ENCODE results near the gene TM4SF1. TPM values are rescaled to one million over a fixed set of nuclear protein-coding genes. Genes with fewer than 3 reads are reported as not detected.

TM4SF1 gene
- total RNA-seq, 1 experiment from 2014 or later = 0.66 TPM

GRCh38 chr3:149366031-149366430 lies 11.4 kb downstream of the TM4SF1 start:
- H3K4me1 ChIP-seq (ENCODE audit: control insufficient read depth in 1 of 2, insufficient read depth in 2 of 2, low read length in 2 of 2) = peaks cover 15 to 51% of the 10 kb centered on the region in 2 experiments

GRCh38 chr3:149364624-149365023 lies 12.8 kb downstream of the TM4SF1 start:
- H2AFZ ChIP-seq (ENCODE audit: low read depth, low read length, poor library complexity, severe bottlenecking) = no peak overlapping the region
- H3K36me3 ChIP-seq (ENCODE audit: control insufficient read depth in 1 of 2, insufficient read depth in 2 of 2, low read length in 2 of 2) = no peaks in the 10 kb centered on the region
- no peak overlapping the region for H3K4me3 ChIP-seq (replicated peaks in 1 of 2; ENCODE audit: low read depth in 1 of 2, low read length in 2 of 2)
- H3K9me3 ChIP-seq (ENCODE audit: control insufficient read depth in 1 of 2, insufficient read depth in 1 of 2, low read depth in 1 of 2, low read length in 2 of 2) = no peaks in the 10 kb centered on the region
- ATAC-seq (no peak), DNase-seq (ENCODE audit: low read depth, low spot score) (no peak)
- POLR2A ChIA-PET = no interaction called here
- BruUV-seq (replicated peaks) = no TSS peak
- H3K9me2 ChIP-seq (ENCODE audit: insufficient read depth) = no peaks in the 10 kb centered on the region
- no peaks in the 10 kb centered on the region for H3K79me2 ChIP-seq (ENCODE audit: insufficient read depth, low read length)
- CTCF ChIA-PET = interaction anchor here (1.2 kb wide), 1 partner anchor 407 kb away, joined by 3 read pairs; no protein-coding TSS in a partner anchor
- TF ChIP-seq ZNF274 (IDR thresholded peaks at IDR 0.05; ENCODE audit: low read depth, low read length) (no peak), ELF1 (IDR thresholded peaks at IDR 0.05; ENCODE audit: borderline replicate concordance, low read depth) (no peak), YY1 (IDR thresholded peaks at IDR 0.05; ENCODE audit: extremely low read depth, insufficient replicate concordance, low read depth, low read length) (no peak), EZH2 (IDR thresholded peaks at IDR 0.05) (no peak), FOSL1 (IDR thresholded peaks at IDR 0.05; ENCODE audit: low read depth) (no peak), EGR1 (IDR thresholded peaks at IDR 0.05; ENCODE audit: low read depth) (no peak)
- TF ChIP-seq, protein P1, sequence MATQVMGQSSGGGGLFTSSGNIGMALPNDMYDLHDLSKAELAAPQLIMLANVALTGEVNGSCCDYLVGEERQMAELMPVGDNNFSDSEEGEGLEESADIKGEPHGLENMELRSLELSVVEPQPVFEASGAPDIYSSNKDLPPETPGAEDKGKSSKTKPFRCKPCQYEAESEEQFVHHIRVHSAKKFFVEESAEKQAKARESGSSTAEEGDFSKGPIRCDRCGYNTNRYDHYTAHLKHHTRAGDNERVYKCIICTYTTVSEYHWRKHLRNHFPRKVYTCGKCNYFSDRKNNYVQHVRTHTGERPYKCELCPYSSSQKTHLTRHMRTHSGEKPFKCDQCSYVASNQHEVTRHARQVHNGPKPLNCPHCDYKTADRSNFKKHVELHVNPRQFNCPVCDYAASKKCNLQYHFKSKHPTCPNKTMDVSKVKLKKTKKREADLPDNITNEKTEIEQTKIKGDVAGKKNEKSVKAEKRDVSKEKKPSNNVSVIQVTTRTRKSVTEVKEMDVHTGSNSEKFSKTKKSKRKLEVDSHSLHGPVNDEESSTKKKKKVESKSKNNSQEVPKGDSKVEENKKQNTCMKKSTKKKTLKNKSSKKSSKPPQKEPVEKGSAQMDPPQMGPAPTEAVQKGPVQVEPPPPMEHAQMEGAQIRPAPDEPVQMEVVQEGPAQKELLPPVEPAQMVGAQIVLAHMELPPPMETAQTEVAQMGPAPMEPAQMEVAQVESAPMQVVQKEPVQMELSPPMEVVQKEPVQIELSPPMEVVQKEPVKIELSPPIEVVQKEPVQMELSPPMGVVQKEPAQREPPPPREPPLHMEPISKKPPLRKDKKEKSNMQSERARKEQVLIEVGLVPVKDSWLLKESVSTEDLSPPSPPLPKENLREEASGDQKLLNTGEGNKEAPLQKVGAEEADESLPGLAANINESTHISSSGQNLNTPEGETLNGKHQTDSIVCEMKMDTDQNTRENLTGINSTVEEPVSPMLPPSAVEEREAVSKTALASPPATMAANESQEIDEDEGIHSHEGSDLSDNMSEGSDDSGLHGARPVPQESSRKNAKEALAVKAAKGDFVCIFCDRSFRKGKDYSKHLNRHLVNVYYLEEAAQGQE (IDR thresholded peaks at IDR 0.05; ENCODE audit: low read depth) = no peak
- intact Hi-C loops (cut with micrococcal nuclease) = no loop called here
- H3K9ac ChIP-seq (ENCODE audit: low read length) = no peak overlapping the region
- H3K4me1 ChIP-seq (ENCODE audit: control insufficient read depth in 1 of 2, insufficient read depth in 2 of 2, low read length in 2 of 2) = peaks cover 15 to 37% of the 10 kb centered on the region in 2 experiments
- RAD21 ChIA-PET (ENCODE audit: low non-redundant PET in 1 of 2, low total read pairs in 2 of 2, uncharacterized antibody in 2 of 2, unreplicated experiment in 2 of 2) = no interaction called here
- H3K27ac ChIP-seq (ENCODE audit: low read depth, low read length) = no peak overlapping the region
- H3K27me3 ChIP-seq (ENCODE audit: insufficient read depth, low read length) = no peaks in the 10 kb centered on the region
- no peak overlapping the region for H3K4me2 ChIP-seq (ENCODE audit: low read length)
- no peaks in the 10 kb centered on the region for H4K20me1 ChIP-seq (ENCODE audit: insufficient read depth)

More at GRCh38 chr3:149366031-149366430, 11.4 kb downstream of the TM4SF1 start:
- ChIA-PET CTCF (no interaction called here), RAD21 (ENCODE audit: low non-redundant PET in 1 of 2, low total read pairs in 2 of 2, uncharacterized antibody in 2 of 2, unreplicated experiment in 2 of 2) (no interaction called here), POLR2A (no interaction called here)
- H3K9me3 ChIP-seq (ENCODE audit: control insufficient read depth in 1 of 2, insufficient read depth in 1 of 2, low read depth in 1 of 2, low read length in 2 of 2) = no peaks in the 10 kb centered on the region
- BruUV-seq (replicated peaks) = no TSS peak
- no peak overlapping the region; the same call in 1 of the 2 replicates for H3K9ac ChIP-seq (ENCODE audit: low read length)
- no peaks in the 10 kb centered on the region for H4K20me1 ChIP-seq (ENCODE audit: insufficient read depth)
- H2AFZ ChIP-seq (ENCODE audit: low read depth, low read length, poor library complexity, severe bottlenecking) = peak overlapping the region; percentile 87
- intact Hi-C loops (cut with micrococcal nuclease) = no loop called here
- H3K27me3 ChIP-seq (ENCODE audit: insufficient read depth, low read length) = no peaks in the 10 kb centered on the region
- H3K27ac ChIP-seq (ENCODE audit: low read depth, low read length) = no peak overlapping the region
- 0 out of 2 replicates have a peak overlapping the region, but pooled peaks have one; percentile 15 for H3K4me2 ChIP-seq (ENCODE audit: low read length)
- H3K36me3 ChIP-seq (ENCODE audit: control insufficient read depth in 1 of 2, insufficient read depth in 2 of 2, low read length in 2 of 2) = no peaks in the 10 kb centered on the region
- TF ChIP-seq JUND (IDR thresholded peaks at IDR 0.05) (no peak), CEBPB (IDR thresholded peaks at IDR 0.05; ENCODE audit: low read depth) (no peak), ZFX (IDR thresholded peaks at IDR 0.05) (no peak), FOSL1 (IDR thresholded peaks at IDR 0.05; ENCODE audit: low read depth) (no peak), TCF7L2 (IDR thresholded peaks at IDR 0.05; ENCODE audit: borderline replicate concordance, extremely low read depth, insufficient read depth, insufficient read length) (no peak), ZNF274 (IDR thresholded peaks at IDR 0.05; ENCODE audit: low read depth, low read length) (no peak), RAD21 (IDR thresholded peaks at IDR 0.05; ENCODE audit: low read depth) (no peak), SP1 (IDR thresholded peaks at IDR 0.05; ENCODE audit: low read depth) (no peak), SIN3A (IDR thresholded peaks at IDR 0.05; ENCODE audit: low read depth) (no peak)
- DNase-seq (ENCODE audit: low read depth, low spot score) (no peak), ATAC-seq (no peak)
- no peaks in the 10 kb centered on the region for H3K9me2 ChIP-seq (ENCODE audit: insufficient read depth)
- H3K4me3 ChIP-seq (replicated peaks in 1 of 2; ENCODE audit: low read depth in 1 of 2, low read length in 2 of 2) = no peak overlapping the region
- H3K79me2 ChIP-seq (ENCODE audit: insufficient read depth, low read length) = no peaks in the 10 kb centered on the region
